Superior temporal gyrus (tissue), 1 donor: Measurements from ENCODE around the gene BCAS3.
A peak's percentile ranks its signal among the peaks of the same experiment; 100 is the strongest.

Experiments used
- DNase-seq: peaks from one replicate; pipeline ENCODE4 v3.0.0-alpha.2; 2016; ENCODE audit errors: extremely low spot score

BCAS3 gene

GRCh38 chr17:61383689-61384201 lies 706.1 kb downstream of the BCAS3 start:
- DNase-seq: no peak

GRCh38 chr17:61384354-61384691 lies 706.7 kb downstream of the BCAS3 start:
- DNase-seq: no peak

DNA sequence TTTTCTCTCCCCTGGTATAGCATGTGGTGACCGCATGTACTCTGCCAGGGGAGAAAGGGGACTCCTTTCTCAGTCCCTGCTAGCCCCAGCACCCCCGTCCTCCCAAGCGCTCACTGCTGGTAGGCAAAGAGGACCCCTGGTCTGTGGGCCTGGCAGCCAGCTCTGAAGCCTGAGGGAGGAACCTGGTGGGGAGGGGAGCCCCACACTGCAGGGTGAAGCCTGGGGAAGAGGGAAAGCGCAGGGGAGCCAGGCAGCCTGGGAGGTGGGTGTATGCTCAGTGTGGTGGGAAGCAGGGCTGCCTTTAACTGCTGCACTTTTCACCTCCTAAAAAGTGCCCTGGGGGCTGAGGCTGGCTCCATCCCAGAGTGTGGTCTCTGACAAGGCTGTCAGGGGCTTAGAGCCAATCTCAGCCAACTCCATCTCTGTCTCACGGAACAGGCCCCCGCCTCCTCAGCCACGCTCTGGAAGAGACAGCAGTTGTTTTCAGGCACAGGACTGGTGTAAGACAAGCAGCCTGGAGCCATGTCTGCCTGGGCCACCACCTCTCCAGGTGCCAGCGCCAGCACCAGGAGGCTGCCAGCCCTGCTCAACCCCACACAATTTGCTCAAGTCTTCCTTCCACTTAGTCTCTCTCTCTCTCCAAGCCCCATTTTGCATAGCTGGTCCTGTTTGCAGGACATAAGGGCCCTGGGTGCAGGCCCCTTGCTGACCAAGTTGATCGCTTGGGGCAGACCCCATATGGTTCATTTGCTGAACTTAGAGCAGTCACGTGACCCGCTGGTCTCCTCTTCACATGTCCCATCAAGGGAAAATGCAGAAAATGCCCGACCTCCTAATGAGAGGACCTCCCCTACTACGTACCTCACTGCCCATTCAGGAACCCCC lies 707.3 kb downstream of the BCAS3 start:
- DNase-seq: no peak

- DNase-seq: no peak
Observed at GRCh38 chr17:61385577-61386236, 708.1 kb downstream of the BCAS3 start.

- no peak for DNase-seq
Observed at GRCh38 chr17:61386251-61386650, 708.6 kb downstream of the BCAS3 start.

DNA sequence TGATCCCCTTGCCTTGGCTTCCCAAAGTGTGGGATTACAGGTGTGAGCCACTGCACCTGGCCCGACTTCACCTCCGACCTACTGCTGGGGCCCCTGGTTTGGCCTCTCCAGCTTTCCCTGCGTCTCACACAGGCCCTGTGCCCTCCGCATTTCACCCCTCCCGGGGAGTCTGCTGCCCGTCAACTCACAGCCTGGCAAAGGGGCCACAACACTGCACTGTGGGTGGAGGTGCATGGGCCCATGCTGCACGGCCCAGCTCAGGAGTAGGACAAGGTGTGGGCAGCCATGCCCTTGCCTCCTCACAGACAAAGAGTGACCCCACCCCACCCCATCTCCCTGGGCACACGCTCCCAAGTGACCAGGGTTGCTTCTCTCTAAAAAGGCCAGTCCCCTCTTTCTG lies 709.4 kb downstream of the BCAS3 start:
- DNase-seq: no peak

GRCh38 chr17:61387511-61388305 lies 710.1 kb downstream of the BCAS3 start:
- no peak for DNase-seq

DNA sequence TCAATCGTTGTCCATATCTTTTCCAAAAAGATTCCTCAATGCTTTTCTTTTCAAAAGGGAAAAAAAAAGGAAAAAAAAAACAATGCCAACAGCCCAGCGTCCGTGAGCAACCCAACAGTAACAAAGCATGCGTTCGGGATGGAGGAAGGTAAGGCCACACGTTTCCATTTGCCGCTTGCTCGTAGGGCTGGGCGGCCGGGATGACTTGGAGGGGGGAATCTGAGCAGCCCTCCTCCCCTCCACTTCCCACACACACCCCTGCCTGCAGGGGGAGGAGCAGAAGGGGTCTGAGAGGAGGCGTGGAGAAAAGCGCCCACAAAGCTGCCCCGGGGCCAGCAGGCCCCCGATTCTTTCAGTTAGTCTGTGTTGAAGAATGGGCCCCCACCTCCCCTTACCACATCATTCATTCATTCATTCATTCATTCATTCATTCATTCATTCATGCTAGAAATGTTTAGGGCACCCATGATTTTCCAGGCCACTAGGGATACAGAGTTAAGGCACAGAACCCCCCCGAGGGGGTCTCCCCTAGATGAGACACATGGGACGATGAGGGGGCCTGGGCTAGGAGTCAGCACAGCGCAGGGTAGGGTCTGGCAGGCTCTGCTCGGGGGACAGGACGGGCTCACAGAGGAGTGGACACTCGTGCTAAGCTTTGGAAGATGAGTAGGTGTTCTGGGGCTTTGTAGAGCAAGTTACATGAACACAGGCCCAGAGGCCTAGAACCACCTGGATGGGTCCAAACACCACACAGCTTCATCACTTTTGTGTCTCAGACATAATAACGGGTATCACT lies 711.1 kb downstream of the BCAS3 start:
- DNase-seq: no peak

DNA sequence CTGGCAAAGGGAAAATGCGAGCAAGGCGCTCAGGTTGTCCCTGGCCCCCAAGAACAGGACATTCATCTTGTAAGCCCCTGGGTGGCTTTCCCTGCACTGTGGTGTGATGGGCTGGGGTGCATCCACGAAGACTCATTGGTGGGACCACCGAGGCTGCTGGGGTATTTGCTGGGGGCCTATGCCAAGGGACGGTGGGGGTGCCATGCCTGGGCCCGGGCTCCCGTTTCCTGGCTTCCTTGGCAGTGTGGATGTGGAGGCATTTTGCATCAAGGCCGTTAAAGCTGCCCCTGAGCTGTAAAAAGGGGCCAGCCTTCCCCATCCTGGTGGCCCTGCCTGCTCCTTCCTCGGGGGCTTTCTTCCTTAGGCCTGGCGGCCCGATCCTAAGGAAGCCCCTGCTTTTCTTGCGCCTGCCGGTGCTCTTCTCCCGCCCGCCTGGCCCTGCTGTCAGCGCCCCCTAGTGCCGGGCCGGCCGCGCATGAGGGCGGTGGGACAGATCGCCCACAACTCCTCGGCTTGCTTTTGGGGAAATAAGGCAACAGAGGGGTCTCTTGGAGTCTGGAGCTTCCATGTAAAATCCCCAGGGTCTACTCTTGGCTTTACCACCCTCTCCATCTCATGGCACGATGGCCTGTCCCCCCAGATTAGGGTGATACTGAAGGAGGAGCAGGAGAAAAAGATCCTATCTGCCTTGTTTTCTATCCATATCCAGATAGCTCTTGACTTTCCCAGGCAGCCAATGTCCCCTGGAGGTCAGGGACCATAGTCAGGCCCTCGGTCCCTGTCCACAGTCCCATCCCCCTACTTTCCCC lies 712.2 kb downstream of the BCAS3 start:
- peak; percentile 25 for DNase-seq

DNA sequence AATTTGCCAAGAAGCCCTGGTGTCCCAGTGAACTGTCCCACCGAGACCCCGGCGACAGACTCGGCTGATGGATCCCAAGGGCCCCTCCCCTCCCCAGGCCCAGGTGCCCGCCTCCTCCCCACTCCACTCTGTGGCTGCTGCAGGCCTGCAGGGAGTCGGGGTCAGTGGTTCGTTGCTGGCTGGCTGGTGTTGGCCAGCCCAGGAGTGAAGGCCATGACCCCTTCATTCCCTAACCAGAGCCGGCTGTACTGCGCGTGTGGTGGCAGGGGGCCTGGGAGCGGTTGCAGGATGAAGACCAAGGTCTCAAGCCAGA lies 712.8 kb downstream of the BCAS3 start:
- no peak for DNase-seq

GRCh38 chr17:61391595-61392291 lies 714.1 kb downstream of the BCAS3 start:
- DNase-seq: no peak

- no peak for DNase-seq
Observed at GRCh38 chr17:61392679-61393078, 715.0 kb downstream of the BCAS3 start.

- DNase-seq: no peak
Observed at GRCh38 chr17:61393550-61393903, 715.9 kb downstream of the BCAS3 start.

- DNase-seq: no peak
Observed at GRCh38 chr17:61393904-61394629, 716.4 kb downstream of the BCAS3 start.

- no peak for DNase-seq
Observed at GRCh38 chr17:61394630-61395408, 717.2 kb downstream of the BCAS3 start.

GRCh38 chr17:61395409-61395982 lies 717.8 kb downstream of the BCAS3 start:
- no peak for DNase-seq

- no peak for DNase-seq
Observed at GRCh38 chr17:61395983-61396585, 718.4 kb downstream of the BCAS3 start.

DNA sequence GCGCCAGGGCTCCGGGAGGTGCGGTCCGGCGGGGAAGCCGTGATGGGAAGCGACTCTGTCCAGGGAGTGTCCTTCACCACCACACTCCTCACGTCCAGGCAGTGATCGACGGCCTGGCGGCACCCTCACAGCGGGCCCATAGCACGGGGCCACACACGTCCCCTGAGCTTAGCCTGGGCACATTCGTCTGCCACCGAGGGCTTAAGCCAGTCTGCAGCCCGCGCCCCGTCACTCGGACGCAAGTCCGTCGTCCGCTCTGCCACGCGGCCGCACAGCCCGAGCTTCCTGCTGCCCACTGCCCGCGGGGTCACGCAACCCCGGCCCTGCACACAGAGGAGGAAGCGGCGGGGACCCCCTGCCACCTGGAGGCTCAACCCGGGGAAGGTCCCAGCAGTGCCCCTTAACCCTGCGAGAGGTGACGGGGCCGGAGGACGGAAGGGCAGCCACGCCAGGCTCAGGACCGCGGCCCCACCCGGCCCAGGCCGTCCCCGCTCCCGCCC lies 719.0 kb downstream of the BCAS3 start:
- DNase-seq: no peak
